ENCODE measurements around the gene MYOT.

DNA sequence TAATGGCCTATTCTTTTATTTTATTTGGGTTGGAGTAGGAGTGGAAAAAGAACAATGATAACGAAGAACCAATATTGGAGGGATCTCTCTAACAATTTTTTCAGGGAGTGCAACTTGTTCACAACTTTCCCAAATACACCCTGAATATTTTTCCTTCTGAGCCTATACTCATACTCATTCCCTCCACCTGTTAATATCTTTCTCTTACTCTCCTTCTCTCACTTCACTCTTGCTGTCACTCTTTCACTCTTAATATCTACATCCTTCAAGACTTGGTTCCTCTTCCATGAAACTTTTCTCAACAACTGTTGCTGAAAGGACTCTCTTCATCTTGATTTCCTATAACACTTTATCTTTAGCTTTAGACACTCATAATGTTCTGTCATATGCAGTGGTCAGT is 39.0 kb upstream of the MYOT start:
- TF ChIP-seq, protein P1, sequence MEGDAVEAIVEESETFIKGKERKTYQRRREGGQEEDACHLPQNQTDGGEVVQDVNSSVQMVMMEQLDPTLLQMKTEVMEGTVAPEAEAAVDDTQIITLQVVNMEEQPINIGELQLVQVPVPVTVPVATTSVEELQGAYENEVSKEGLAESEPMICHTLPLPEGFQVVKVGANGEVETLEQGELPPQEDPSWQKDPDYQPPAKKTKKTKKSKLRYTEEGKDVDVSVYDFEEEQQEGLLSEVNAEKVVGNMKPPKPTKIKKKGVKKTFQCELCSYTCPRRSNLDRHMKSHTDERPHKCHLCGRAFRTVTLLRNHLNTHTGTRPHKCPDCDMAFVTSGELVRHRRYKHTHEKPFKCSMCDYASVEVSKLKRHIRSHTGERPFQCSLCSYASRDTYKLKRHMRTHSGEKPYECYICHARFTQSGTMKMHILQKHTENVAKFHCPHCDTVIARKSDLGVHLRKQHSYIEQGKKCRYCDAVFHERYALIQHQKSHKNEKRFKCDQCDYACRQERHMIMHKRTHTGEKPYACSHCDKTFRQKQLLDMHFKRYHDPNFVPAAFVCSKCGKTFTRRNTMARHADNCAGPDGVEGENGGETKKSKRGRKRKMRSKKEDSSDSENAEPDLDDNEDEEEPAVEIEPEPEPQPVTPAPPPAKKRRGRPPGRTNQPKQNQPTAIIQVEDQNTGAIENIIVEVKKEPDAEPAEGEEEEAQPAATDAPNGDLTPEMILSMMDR (IDR thresholded peaks at IDR 0.05) = no peak
- no peak for TF ChIP-seq POLR2A (IDR thresholded peaks at IDR 0.05)
